Measurements from ENCODE around the gene HECTD1.

DNA sequence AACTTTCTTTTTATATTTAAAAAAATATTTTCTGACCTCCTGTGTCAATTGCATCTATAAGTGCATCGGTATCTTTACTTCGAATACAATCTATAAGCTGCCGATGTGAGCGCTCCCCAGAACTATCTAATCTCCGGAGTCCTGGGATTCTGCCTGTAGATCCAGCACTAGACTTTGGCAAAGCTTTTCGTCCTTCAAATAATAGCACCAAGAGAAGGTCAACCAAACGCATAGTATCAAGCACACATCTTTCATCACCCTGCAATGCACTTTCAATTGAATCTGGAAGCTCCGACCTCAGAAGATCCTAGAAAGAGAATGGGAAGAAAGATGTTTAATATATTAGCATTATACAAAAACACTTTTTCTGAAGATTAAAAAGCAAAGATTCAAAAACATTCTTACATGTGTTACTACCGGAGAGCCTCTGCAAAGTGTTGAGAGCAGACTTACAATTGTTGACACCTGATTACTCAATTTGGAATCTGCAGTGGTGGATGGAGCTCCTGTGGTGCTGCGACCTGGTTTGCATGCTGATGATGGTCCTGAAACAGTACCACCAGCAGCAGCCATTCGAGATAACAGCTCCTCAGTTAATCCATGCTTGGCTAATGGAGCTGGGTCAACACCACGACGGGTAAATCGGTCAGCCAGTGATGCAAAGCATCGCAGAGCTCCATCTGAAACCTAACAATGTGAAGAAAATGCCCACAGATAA lies 34.3 kb downstream of the HECTD1 start:
- TF ChIP-seq, protein P1, sequence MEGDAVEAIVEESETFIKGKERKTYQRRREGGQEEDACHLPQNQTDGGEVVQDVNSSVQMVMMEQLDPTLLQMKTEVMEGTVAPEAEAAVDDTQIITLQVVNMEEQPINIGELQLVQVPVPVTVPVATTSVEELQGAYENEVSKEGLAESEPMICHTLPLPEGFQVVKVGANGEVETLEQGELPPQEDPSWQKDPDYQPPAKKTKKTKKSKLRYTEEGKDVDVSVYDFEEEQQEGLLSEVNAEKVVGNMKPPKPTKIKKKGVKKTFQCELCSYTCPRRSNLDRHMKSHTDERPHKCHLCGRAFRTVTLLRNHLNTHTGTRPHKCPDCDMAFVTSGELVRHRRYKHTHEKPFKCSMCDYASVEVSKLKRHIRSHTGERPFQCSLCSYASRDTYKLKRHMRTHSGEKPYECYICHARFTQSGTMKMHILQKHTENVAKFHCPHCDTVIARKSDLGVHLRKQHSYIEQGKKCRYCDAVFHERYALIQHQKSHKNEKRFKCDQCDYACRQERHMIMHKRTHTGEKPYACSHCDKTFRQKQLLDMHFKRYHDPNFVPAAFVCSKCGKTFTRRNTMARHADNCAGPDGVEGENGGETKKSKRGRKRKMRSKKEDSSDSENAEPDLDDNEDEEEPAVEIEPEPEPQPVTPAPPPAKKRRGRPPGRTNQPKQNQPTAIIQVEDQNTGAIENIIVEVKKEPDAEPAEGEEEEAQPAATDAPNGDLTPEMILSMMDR (IDR thresholded peaks at IDR 0.05): no peak
- TF ChIP-seq, protein P2, sequence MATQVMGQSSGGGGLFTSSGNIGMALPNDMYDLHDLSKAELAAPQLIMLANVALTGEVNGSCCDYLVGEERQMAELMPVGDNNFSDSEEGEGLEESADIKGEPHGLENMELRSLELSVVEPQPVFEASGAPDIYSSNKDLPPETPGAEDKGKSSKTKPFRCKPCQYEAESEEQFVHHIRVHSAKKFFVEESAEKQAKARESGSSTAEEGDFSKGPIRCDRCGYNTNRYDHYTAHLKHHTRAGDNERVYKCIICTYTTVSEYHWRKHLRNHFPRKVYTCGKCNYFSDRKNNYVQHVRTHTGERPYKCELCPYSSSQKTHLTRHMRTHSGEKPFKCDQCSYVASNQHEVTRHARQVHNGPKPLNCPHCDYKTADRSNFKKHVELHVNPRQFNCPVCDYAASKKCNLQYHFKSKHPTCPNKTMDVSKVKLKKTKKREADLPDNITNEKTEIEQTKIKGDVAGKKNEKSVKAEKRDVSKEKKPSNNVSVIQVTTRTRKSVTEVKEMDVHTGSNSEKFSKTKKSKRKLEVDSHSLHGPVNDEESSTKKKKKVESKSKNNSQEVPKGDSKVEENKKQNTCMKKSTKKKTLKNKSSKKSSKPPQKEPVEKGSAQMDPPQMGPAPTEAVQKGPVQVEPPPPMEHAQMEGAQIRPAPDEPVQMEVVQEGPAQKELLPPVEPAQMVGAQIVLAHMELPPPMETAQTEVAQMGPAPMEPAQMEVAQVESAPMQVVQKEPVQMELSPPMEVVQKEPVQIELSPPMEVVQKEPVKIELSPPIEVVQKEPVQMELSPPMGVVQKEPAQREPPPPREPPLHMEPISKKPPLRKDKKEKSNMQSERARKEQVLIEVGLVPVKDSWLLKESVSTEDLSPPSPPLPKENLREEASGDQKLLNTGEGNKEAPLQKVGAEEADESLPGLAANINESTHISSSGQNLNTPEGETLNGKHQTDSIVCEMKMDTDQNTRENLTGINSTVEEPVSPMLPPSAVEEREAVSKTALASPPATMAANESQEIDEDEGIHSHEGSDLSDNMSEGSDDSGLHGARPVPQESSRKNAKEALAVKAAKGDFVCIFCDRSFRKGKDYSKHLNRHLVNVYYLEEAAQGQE (IDR thresholded peaks at IDR 0.05; ENCODE audit: insufficient read depth in 1 of 2, low read depth in 2 of 2, low read length in 1 of 2): no peak
- TF ChIP-seq TCF7L2 (IDR thresholded peaks at IDR 0.05; ENCODE audit: low read depth, low read length) (no peak), POLR2AphosphoS5 (IDR thresholded peaks at IDR 0.05; ENCODE audit: low read depth, low read length) (no peak), SIN3A (IDR thresholded peaks at IDR 0.05; ENCODE audit: borderline replicate concordance, insufficient read depth, low read depth, low read length) (no peak)

All from Panc1 (cell line).